ENCODE measurements around the gene CYP39A1. TPM values are rescaled to one million over a fixed set of nuclear protein-coding genes. Genes with fewer than 3 reads are reported as not detected.

Gene CYP39A1
- total and polyA plus RNA-seq, 2 of the 13 experiments (the other 11 are each of a cell fraction or from before 2014, with no cell fraction given) = 0.13 TPM; not detected in 1

- H3K4me1 ChIP-seq (ENCODE audit: insufficient read depth, low read length) = no peaks in the 10 kb centered on the region
- no peaks in the 10 kb centered on the region for H4K20me1 ChIP-seq (ENCODE audit: insufficient read depth, low read length)
- no peak overlapping the region for H3K4me3 ChIP-seq (replicated peaks in 1 of 3; ENCODE audit: insufficient read depth in 1 of 3, low read depth in 2 of 3, low read length in 3 of 3)
- 27% methylated on average over 1 of the region's 1 CpG for WGBS (ENCODE audit: low lambda C conversion rate)
- no peaks in the 10 kb centered on the region for H3K79me2 ChIP-seq (ENCODE audit: insufficient read depth, low read length)
- no peak overlapping the region for H2AFZ ChIP-seq (ENCODE audit: low read length)
- no peak overlapping the region for H3K4me2 ChIP-seq (ENCODE audit: low read depth, low read length)
- H3K36me3 ChIP-seq (replicated peaks in 1 of 2; ENCODE audit: control insufficient read depth in 1 of 2, insufficient read depth in 2 of 2, low read length in 2 of 2) = no peaks in the 10 kb centered on the region
- H3K9me3 ChIP-seq (ENCODE audit: low read length) = no peaks in the 10 kb centered on the region
- FAIRE-seq = no peak
- no peak overlapping the region for H3K27ac ChIP-seq (ENCODE audit: extremely low read length, insufficient read depth, low read length)
- POLR2A ChIA-PET = no interaction called here
- no peak overlapping the region for H3K9ac ChIP-seq (ENCODE audit: insufficient read depth, low read depth, low read length)
- in situ Hi-C loops (cut with HindIII; ENCODE audit: extremely low pct_ligation_motif_present, low pct_unique_long_range_greater_than_20kb) (no loop called here), intact Hi-C loops (cut with micrococcal nuclease; ENCODE audit: unreplicated experiment) (no loop called here)
- DNase-seq (ENCODE audit: low spot score) = no peak
- CTCF ChIA-PET (ENCODE audit: low intra/inter-chr PET ratio, low total read pairs) = no interaction called here
- no peaks in the 10 kb centered on the region for H3K27me3 ChIP-seq (ENCODE audit: control insufficient read depth in 1 of 2, insufficient read depth in 2 of 2, low read length in 2 of 2)
- no peak for ATAC-seq
- no TSS peak for BruUV-seq (replicated peaks)
- TF ChIP-seq CHCHD3 (CRISPR knock-in tag; IDR thresholded peaks at IDR 0.05) (no peak), ZSCAN20 (CRISPR knock-in tag; IDR thresholded peaks at IDR 0.05; ENCODE audit: borderline replicate concordance) (no peak), SETDB1 (CRISPR knock-in tag; IDR thresholded peaks at IDR 0.05; ENCODE audit: borderline replicate concordance) (no peak), UBTF (CRISPR knock-in tag; IDR thresholded peaks at IDR 0.05) (no peak), ATF7 (IDR thresholded peaks at IDR 0.05) (no peak), ATF7 (CRISPR knock-in tag; IDR thresholded peaks at IDR 0.05) (no peak), PBX3 (CRISPR knock-in tag; IDR thresholded peaks at IDR 0.05; ENCODE audit: borderline replicate concordance) (no peak), CBX1 (IDR thresholded peaks at IDR 0.05; ENCODE audit: low read depth) (no peak), KDM2A (CRISPR knock-in tag; IDR thresholded peaks at IDR 0.05; ENCODE audit: borderline replicate concordance, low read depth) (no peak), ZBTB44 (CRISPR knock-in tag; IDR thresholded peaks at IDR 0.05) (no peak)
Measured at GRCh38 chr6:46674410-46674809, 21.8 kb upstream of the CYP39A1 start.

All from HepG2 (cell line).